Activated naive CD8-positive, alpha-beta T cell treated with anti-CD3 and anti-CD28 coated beads, Interleukin-2, amount 50 U/mL, for 24 hours (primary cell): ENCODE measurements around the gene RPS15.

Experiments used
- ATAC-seq: fragments of 150-1000 bp; cut with Tn5 transposase; one replicate; pipeline ENCODE4 v1.10.0; 2021
- DNase-seq: peaks from one replicate; pipeline ENCODE4 v3.0.0; 2021
- H3K27ac Mint-ChIP-seq: one replicate; pipeline ENCODE4 v1.8.0; 2021; ENCODE audit warnings: mild to moderate bottlenecking, mixed read lengths
- H3K27me3 Mint-ChIP-seq: one replicate; pipeline ENCODE4 v1.8.0; 2021; ENCODE audit warnings: mixed read lengths
- H3K36me3 Mint-ChIP-seq: one replicate; pipeline ENCODE4 v1.8.0; 2021; ENCODE audit warnings: low read depth, mixed read lengths
- H3K4me1 Mint-ChIP-seq: one replicate; pipeline ENCODE4 v1.8.0; 2021; ENCODE audit warnings: mixed read lengths
- H3K4me3 Mint-ChIP-seq: one replicate; pipeline ENCODE4 v1.8.0; 2021; ENCODE audit warnings: mild to moderate bottlenecking, moderate library complexity, mixed read lengths
- H3K9me3 Mint-ChIP-seq: one replicate; pipeline ENCODE4 v1.8.0; 2021; ENCODE audit warnings: mixed read lengths

Gene RPS15

DNA sequence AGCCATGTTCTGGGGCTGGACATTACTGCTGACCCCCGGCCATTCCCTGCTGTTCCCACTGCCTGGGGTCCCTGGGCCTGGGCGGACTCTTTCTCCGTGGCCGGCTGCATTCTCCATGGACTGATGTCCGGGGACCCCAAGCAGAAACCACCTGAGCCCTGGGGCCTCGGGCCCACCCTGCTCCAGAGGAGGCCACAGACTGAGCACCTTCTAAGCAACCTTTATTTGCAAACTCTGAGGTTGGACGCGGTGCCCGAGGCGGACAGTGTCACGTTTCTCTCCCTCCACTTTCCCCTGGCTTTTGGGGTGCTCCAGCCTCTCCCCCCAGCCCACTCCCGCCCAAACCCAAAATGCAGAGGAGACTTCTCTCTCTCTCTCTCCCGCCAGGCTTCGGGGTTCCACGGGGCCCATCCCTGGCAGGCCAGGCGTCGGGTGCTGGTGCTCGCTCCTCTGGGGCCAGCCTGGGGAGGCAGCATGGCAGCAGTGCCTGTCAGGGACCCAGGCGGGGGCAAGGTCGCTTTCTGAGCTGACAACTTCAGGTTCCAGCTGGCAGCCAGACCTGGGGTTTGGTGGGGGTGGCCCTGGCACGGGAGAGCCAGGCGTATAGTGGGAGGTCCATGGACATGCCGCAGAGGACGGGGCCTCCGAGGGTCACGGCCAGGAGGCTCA is 43.2 kb downstream of the RPS15 start:
- Mint-ChIP-seq H3K4me1 (peaks cover 14% of the 10 kb centered on the region), H3K9me3 (no peaks in the 10 kb centered on the region), H3K27ac (no peak overlapping the region), H3K27me3 (no peaks in the 10 kb centered on the region), H3K4me3 (no peak overlapping the region), H3K36me3 (peaks cover 5% of the 10 kb centered on the region)
- DNase-seq (no peak), ATAC-seq (no peak)

- H3K27me3 Mint-ChIP-seq: no peaks in the 10 kb centered on the region
- DNase-seq (no peak), ATAC-seq (no peak)
- no peak overlapping the region for H3K27ac Mint-ChIP-seq
- peaks cover 5% of the 10 kb centered on the region for H3K36me3 Mint-ChIP-seq
- H3K4me3 Mint-ChIP-seq: no peak overlapping the region
- H3K9me3 Mint-ChIP-seq: no peaks in the 10 kb centered on the region
- peaks cover 13% of the 10 kb centered on the region for H3K4me1 Mint-ChIP-seq
These were observed 43.7 kb downstream of the RPS15 start for GRCh38 chr19:1481893-1482360.

- no peak for ATAC-seq
- H3K4me1 Mint-ChIP-seq: peaks cover 7% of the 10 kb centered on the region
- H3K27ac Mint-ChIP-seq: no peak overlapping the region
- no peak for DNase-seq
- H3K4me3 Mint-ChIP-seq: no peak overlapping the region
- H3K9me3 Mint-ChIP-seq: no peaks in the 10 kb centered on the region
- peaks cover 1% of the 10 kb centered on the region for H3K36me3 Mint-ChIP-seq
- H3K27me3 Mint-ChIP-seq: no peaks in the 10 kb centered on the region
These were observed 44.4 kb downstream of the RPS15 start for GRCh38 chr19:1482361-1483130.

DNA sequence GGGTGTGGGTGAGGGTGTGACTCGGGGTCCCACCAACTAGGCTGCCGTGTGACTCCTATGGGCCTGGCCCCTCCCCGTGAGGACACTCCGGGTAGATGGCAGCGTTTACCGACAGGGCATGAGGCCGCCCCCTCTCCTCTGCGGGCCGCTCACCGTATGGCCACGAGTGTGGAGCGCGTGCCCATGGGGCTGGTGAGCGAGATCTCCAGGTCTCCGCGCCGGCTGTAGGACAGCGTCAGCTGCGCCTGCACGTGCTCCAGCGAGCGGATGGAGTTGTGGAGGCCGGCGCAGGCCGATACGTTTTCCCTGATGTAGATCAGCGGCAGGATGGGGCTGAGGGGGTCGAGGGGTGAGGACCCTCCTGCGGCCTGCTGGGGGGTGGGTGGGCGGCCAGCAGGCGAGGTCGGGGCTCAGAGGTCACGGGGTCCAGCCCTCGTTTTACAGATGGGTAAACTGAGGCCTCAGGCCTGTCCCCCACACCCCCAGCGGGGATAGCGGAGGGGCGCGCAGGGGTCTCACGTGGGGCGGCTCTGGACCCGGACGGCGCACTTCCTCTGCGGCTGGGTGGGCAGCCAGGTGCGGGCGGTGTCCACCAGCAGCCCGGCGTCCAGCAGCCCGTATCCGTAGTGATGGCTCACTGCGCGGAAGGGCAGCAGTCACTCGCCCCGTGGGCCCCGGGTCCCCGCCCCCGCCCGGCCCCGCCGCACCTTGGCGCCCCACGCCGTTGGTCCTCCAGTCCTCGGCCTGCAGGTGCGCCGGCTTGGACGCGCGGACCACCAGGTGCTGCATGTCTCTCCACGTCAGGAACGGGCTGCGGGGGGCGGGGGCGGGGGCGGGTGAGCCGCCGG is 45.2 kb downstream of the RPS15 start:
- no peak for ATAC-seq
- Mint-ChIP-seq H3K4me3 (no peak overlapping the region), H3K36me3 (peaks cover 1% of the 10 kb centered on the region), H3K27me3 (no peaks in the 10 kb centered on the region), H3K9me3 (no peaks in the 10 kb centered on the region), H3K27ac (no peak overlapping the region), H3K4me1 (peaks cover 6% of the 10 kb centered on the region)
- no peak for DNase-seq

DNA sequence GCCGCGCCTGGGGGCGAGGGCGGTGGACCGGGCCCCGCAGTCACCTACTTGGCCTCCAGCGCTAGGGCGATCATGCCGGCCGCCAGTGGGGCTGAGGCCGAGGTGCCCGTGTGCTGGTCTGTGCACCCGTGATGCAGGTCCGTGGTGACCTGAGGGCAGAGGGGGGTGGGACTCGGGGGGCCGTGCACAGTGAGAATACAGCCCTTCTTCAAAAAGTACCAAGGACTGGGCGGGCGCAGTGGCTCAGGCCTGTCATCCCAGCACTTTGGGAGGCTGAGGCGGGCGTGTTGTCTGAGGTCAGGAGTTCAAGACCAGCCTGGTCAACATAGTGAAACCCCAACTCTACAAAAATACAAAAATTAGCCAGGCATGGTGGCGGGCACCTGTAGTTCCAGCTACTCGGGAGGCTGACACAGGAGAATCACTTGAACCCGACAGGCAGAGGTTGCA is 45.8 kb downstream of the RPS15 start:
- Mint-ChIP-seq H3K36me3 (peaks cover under 1% of the 10 kb centered on the region), H3K4me3 (no peak overlapping the region), H3K27me3 (no peaks in the 10 kb centered on the region), H3K4me1 (peaks cover 6% of the 10 kb centered on the region), H3K27ac (no peak overlapping the region), H3K9me3 (no peaks in the 10 kb centered on the region)
- DNase-seq (no peak), ATAC-seq (no peak)

GRCh38 chr19:1486720-1487575 is 48.8 kb downstream of the RPS15 start:
- no peaks in the 10 kb centered on the region for H3K9me3 Mint-ChIP-seq
- H3K36me3 Mint-ChIP-seq: no peaks in the 10 kb centered on the region

DNA sequence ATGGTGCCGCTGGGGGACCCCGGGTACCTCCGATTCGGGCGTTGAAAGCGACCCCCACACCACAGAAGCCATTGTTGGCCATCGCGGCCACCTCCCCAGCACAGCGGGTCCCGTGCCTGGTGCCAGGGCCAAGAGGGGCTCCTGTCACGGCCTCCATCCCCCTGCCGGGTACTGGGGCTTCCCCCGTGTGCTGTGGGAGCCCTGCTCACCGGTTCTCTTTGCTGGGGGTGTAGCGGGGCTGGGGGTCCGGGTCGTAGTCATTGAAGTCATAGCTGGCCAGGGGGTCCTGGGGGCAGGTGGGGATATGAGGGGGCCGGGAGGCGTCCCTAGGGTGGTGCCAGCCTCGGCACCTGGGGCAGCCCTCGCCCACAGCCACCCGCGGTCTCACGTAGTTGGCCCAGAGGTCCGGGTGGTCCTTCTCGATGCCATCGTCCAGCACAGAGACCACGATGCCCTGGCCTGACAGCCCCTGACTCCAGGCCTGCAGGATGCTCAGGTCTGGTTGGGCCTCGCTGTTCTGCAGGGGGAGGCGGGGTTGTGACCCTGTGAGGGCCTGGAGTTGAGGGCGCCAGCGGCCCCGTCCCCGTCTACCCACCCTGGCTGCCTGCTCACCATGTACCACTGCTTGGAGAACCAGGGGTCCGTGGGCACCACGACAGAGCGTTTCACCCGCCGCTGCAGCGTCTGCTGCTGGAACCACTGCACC is 49.5 kb downstream of the RPS15 start:
- DNase-seq (no peak), ATAC-seq (no peak)
- Mint-ChIP-seq H3K36me3 (no peaks in the 10 kb centered on the region), H3K9me3 (no peaks in the 10 kb centered on the region), H3K27me3 (peaks cover 6% of the 10 kb centered on the region), H3K4me3 (no peak overlapping the region), H3K27ac (no peak overlapping the region), H3K4me1 (peaks cover 12% of the 10 kb centered on the region)

More at GRCh38 chr19:1486720-1487575, 48.8 kb downstream of the RPS15 start:
- no peak for ATAC-seq
- no peak overlapping the region for H3K27ac Mint-ChIP-seq
- H3K4me1 Mint-ChIP-seq: peaks cover 12% of the 10 kb centered on the region
- peaks cover 6% of the 10 kb centered on the region for H3K27me3 Mint-ChIP-seq
- H3K4me3 Mint-ChIP-seq: no peak overlapping the region
- no peak for DNase-seq

DNA sequence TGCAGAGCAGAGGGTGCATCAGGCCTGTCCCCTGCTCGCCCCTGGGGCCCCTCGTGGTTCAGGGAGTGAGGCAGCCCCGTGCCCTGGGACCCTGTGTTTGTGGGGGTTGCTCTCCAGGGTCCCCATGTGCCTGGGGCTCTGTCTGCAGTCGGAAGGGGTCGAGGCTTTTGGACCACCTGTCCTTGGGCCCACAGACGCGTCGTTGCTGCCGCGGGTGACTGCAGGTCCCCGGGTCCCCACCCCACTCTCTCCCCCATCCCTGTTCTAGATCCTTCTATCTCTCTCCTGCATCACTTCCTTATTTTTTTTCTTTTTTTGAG is 50.0 kb downstream of the RPS15 start:
- ATAC-seq (no peak), DNase-seq (no peak)
- H3K27ac Mint-ChIP-seq: no peak overlapping the region
- H3K9me3 Mint-ChIP-seq: no peaks in the 10 kb centered on the region
- peaks cover 12% of the 10 kb centered on the region for H3K4me1 Mint-ChIP-seq
- no peak overlapping the region for H3K4me3 Mint-ChIP-seq
- H3K36me3 Mint-ChIP-seq: no peaks in the 10 kb centered on the region
- H3K27me3 Mint-ChIP-seq: peaks cover 6% of the 10 kb centered on the region

GRCh38 chr19:1489463-1490310 is 51.5 kb downstream of the RPS15 start:
- Mint-ChIP-seq H3K4me1 (peaks cover 12% of the 10 kb centered on the region), H3K9me3 (no peaks in the 10 kb centered on the region), H3K27ac (no peak overlapping the region), H3K36me3 (no peaks in the 10 kb centered on the region), H3K27me3 (peaks cover 6% of the 10 kb centered on the region), H3K4me3 (no peak overlapping the region)
- ATAC-seq (no peak), DNase-seq (no peak)
